Activated CD4-positive, CD25-positive, alpha-beta regulatory T cell treated with anti-CD3 and anti-CD28 coated beads, Interleukin-2, amount 50 U/mL, for 16 hours (primary cell): Measurements from ENCODE around the gene PAK5.

Experiments used
- DNase-seq: peaks from one replicate; pipeline ENCODE4 v3.0.0-alpha.2; 2020; ENCODE audit warnings: low read depth, low spot score

PAK5 gene

DNA sequence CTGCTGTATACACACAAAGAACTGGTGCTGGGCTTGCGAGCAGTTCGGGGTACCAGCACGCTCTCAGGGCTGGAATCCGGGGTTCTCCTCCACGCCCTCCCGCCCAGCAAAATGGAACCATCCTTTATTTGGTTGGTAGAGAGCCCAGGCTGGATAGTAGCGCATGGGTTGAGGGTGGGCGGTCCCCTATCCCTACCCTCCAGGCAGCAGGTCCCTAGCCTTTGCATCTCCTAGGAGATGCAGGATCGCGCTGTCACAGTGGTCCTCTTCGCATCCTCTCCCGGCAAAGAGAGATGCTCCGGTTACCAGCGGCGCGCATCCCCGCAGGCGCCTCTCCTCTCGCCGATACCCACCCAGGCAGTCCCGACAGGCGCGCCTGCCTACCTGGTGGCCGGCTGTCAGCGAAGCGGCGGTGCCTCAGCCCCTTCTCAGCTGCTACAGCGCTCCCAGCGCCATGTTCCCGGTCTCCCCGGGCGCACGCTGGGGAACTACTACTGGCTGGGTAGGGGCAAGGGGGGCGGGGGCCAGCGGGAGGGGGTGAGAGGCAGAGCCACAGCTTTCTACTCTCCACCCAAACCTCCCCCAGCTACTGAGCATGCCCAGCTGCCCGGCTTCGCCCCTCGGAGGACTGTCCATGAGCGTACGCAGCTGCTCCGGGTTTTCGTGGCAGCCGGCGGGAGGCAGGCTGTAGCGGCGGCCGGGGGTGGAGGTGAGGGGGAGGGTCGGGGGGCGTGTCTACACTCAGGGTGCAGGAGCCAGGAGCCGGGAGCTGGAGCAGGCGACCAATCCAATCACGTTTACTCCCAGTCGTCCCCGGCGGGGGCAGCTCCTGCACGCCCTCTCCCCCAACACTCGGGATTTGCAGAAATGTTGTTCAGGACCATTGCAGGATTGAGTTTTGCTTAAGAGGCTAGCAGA, at the start of gene PAK5:
Gene PAK5, minus strand, starts transcription at position 699 of the 918 bp plus-strand sequence. CDS start 194,748 bp downstream, outside the sequence.
- DNase-seq: no peak

DNA sequence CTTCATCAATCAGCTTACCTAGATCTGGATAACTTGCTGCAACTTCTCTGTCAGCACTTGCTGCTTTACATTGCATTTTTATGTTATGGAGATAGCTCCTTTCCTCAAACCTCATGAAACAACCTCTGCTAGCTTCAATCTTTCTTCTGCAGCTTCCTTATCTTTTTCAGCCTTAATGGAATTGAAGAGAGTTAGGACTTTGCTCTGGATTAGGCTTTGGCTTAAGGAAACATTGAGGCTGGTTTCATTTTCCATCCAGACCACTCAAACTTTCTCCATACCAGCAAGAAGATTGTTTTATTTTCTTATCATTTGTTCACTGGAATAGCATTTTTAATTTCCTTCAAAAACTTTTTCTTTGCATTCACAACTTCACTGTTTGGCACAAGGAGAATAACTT, 48.8 kb upstream of the PAK5 start:
- no peak for DNase-seq

DNA sequence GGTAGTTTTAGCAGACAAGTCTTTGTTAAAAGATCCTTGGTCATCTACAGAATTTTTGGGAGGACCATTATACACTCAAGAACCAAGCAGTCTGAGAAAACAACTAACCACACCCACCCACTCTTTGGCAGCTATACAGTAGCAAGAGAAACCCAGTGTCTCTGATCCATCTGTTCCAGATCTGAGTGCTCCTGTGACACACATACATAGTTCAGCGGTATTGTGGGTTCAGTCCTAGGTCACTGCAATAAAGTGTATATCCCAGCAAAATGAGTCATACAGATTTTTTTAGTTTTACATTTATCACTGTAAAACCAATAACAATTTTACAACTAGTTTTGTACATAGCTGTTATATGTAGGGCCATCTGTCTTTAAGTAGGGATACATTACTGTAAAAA, 47.4 kb upstream of the PAK5 start:
- no peak for DNase-seq

DNA sequence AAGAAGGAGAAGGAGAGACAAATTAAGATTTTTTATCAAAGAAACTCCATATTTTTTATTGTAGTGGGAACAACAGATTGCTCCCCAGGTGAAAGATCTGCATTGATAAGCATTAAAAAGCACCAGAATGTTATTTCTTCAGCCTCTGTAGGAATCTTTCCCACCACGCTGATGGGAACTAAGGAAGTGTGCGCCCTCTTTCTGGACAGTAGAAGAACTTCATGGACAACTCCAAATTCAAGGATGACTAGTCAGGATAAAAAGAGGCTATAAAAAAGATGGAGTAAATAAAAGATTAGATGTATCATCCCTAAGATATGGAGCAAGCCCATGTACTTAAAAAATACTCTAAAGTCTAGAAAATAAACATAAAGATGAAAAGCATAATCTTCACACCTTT, 45.8 kb upstream of the PAK5 start:
- DNase-seq: no peak

DNA sequence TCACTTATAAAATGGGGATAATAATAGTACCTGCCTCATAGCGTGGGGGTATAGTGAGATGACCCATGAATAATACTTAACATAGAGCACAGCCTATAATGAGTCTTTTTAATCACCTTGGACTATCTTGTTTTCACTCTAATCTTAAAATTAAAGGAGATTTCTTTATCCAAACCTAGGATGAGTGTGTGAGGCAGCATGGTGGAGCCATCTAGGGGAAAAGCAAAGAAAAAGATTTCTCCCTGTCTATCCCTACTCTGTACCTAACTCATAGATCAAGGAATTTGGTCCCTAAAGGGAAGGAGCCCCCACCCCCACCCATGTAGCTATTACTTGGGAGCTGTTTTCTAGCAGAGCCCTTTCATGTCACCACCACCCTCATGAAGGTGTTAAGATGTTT, 45.2 kb upstream of the PAK5 start:
- DNase-seq: no peak

DNA sequence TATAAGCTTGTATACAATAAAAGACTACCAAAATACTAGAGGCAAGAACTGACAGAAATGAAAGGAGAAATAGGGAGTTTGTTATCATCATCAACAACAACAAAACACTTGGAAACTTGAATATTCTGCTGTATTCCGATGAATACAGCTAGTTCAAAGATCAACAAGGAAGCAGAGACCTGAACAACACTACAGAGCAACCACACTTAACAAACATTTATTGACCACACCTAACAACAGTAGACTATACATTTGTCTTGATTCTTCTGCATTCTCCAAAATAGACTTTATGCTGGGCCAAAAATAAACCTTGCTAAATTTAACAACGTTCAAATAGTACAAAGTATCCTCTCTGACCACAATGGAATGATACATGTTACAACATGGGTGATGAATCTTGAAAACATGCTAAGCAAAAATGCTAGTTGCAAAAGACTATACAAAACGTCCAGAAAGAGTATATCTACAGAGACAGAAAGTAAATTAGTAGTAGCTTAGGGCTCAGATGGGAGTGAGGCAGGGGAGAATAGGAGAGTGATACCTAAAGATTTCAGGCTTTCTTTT, 39.1 kb upstream of the PAK5 start:
- no peak for DNase-seq

DNA sequence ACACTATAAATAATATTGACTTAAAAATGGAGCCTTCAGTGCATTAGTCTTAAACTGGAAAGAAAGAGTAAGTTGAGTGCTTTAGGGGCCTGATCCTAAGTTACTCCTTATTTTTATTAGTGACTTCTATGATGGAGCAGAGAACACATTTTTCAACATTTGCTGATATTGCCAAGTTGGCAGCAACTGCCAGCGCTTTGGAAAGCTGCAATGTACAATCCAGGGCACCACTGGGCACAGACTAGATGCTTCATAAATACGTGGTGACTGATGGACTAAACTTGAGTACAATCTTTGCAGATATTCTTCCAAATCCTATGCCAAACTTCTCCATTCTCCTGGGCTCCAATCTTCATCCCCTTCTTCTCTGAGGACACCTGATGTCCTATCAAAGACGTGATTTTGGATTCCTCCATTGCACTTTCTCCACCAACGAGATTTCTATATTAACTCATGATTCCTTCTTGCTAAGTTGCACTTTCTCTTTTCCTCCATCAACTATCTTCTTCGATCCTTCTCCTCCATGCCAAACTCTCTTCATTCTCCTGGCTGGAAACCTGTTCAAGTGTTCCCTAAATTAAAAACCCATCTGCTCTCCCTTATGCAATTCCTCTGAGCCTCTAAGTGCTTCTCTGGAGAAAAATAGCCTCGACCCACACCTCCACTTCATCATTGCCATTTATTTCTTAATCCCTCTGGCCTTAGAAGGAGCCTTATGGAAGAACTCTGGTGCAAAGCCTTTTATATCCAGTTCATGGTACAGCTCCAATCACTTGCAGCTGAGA, 28.5 kb upstream of the PAK5 start:
- no peak for DNase-seq

DNA sequence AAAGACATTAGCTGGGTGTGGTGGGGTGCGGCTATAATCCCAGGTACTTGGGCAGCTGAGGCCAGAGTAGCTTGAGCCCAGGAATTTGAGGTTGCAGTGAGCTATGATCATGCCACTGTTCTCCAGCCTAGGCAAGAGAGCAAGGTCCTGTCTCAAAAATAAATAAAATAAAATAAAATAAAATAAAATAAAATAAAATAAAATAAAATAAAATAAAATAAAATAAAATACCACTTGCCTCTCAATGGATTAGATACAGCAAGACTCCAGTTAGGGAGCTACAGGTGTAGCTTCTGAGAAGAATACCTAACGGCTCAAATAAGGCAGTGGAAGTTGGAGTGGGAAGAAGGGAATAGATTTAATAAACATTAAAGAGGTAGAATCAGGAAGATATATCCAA, 13.7 kb upstream of the PAK5 start:
- no peak for DNase-seq

DNA sequence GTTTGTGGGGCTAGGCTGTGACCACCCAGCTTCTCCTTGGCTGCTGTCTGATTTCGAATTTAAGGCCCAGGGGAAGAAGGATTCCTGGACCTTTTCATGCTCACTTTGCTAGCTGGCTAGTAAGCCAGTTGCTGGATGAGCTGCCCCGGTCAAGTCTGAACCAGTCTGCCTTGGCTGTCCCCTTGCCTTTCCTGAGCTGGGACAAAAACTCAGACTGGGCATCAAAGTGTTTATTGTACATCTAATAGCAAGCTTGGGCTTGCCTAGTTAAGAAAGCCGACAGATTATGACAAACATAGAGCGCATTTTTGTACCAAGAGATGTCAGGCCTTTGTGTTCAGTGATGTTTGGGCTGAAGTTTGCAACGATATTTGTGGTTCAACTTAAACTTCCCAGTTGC, 750 bp upstream of the PAK5 start:
- no peak for DNase-seq

DNA sequence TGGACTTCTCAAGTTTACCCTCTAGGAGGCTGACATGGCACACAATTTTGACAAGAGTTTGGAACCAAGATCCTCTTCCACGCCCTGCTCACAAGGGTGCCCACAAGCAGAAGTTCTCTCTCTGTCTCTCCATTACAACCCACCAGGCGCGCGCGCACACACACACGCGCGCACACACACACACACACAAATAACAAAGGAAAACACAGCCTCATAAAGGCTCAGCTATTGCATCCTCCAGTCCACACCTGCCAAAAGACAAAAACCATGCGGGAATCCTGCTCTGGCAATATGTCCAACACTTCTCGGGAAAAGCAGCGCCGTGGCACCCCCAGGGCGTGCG, 870 bp downstream of the PAK5 start:
- no peak for DNase-seq

DNA sequence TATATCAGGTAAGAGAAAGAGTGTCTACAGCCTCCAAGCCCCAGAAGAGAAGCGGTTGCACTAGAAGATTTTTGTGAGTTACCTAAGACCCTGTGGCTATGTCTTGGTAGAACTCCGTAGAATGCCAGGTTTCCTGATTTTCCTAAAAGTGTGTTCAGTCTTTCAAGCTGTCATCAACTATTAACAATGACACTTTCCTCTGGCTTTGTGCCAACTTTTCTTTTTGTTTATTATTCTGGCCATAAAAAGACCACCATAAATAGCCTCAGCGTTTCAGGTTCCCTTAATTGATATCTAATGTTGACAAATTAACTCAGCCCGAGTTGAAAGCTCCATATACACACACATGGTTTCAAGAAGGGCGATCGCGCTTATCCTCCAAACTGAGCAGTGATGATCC, 1.2 kb downstream of the PAK5 start:
- no peak for DNase-seq

DNA sequence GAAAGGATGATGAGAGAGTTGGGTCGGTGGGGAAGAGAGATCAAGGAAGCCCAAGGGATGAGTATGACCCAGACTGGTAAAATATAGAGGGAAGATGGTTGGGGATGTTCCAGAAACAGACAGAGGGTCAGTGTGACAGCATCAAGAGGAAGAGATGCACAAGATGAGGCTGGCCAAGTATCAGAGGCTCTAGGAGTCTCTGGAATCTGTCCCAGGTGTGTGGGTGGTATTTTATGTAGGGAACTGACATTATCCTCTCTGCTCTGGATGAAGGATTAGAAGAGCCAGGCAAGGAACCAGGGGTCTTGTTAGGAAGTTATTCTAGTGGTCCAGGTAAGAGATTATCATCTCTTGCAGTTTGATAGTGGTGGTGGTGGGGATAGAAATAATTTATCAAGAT, 3.6 kb downstream of the PAK5 start:
- DNase-seq: no peak

DNA sequence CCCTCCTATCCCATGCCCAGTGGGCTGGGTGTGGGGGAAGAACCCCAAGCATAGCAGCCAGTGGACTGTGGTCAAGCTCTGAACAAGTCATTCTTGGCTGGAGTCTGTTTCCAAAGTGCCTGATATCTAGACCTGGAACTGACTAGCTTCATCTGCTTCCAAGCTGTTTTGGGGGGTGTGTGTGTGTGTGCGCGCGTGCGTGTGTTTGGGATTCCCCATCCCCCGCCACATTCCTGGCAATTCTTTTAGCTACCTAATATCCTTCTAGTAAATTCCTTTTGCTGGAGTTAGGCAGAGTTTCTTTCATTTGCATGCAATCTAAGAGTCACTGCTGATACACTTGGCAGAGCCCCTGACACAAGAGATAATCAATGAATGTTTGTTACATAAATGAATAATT, 7.8 kb downstream of the PAK5 start:
- no peak for DNase-seq

DNA sequence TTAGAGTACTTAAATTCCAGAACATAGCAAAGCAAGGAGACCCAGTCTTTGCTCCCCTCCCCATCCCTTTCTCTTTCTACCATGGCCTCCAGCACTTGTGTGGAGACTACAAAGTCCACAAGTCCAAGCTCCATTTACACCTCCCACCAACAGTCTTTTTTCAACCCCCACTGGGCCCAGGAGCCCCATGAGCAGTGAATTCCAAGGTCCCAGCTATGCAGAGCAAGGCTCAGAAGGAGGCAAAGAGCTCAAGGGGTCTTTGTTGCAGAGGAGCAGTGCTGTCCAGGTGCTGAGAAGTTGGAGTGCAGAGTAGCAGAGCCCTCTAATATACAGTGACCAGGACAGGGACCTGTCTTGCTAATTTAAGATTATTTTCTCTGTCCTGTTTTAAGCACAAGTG, 9.0 kb downstream of the PAK5 start:
- DNase-seq: no peak

DNA sequence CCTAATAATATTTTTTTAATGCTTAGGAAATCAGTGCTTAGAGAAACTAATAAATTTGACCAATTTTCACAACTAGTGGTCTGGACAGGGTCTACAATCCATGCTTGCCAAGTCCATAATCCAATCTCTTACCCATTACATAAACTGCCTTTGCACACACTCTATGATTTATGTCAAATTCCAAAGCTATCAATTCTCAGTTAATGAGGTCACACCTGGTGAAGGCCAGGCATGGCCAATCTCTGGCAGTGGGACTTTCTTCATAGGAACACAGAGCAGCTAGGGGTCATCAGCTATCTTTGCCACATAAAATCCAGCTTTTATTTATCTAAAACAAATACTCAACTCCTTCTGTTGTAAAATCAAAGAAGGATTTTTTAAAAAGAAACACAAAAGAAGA, 21.2 kb downstream of the PAK5 start:
- DNase-seq: no peak

DNA sequence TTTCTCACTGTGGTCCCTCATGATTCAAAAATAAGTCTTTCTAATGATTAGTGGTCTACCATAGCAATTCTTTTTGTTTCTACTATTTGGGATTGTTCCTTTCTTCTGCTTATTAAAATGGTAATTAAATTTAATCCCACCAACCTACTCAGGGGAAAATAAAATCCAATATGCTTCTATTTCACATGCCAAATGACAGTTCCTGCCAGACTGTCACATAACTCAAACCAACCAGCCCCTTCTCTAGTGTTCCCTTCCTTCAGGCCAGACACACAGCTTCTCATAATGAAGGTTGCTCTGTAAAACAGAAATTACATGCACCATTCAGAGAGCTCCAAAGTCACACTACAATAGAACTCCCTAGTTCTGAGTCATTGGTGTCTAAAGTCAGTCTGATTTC, 23.2 kb downstream of the PAK5 start:
- no peak for DNase-seq

DNA sequence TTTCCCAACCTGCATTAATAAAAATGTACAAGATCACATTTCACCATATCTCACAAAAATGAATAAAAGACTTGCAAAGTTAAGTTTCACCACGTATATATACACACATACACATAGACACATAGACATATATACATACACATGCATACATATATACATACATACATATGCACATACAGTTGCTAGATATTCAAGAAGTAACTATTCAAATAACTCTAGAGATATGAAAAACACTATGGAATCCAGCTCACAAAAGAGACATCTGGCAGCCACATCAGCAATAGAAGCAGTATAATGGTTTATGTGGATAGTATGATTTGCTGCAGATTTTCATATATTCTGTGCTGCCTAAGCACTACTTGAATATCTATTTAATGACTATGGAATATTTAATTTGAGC, 28.1 kb downstream of the PAK5 start:
- no peak for DNase-seq

DNA sequence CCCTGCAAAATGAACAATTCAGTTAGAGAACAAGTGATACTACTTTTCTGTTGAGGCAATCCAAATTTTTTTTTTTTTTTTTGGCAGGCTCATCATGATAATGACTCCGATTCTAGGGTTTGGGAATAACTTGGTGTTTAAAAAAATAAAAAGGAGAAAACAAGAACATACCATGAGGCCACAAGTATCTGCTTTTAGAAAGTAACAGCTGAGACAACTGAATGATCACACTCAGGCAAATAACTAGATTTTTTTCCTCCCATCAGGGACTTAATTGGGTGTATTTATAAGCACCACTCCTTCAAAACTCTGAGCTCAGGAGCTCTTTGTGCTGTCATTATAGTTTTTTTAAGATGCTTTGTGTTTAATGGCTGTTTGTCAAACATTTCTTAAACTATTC, 29.6 kb downstream of the PAK5 start:
- DNase-seq: no peak

DNA sequence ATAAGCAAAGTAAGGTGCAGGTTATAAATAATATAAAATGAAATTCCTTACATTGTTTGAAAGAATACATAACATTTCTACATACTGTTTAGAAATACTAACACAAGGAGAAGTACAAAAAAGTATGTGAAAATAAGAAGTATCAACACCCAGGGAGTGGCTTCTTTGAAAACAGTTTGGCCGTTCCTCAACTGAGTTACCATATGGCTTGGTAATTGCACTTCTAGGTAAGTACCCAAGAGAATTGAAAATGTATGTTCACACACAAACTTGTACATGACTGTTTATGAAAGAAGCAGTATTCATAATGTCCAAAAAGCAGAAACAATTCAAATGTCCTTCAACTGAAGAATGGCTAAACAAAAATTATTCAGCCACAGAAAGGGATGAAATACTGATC, 30.7 kb downstream of the PAK5 start:
- no peak for DNase-seq

DNA sequence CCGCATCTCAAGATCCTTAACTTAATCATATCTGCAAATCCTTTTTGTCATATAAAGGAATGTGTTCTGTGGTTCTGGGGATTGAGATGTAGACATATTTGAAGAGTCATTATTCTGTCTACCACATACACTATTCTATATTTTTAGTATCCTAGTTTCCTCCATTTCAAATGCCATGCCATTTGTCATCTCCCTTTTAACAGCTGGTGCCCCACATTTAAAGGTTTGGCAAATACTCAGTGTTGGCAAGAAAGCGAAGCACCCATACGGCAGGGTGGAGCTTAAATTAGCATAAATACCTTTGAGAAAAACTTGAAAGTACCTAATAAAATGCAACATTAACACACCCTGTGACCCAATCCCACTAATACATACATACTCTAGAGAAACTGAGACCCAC, 31.7 kb downstream of the PAK5 start:
- no peak for DNase-seq

DNA sequence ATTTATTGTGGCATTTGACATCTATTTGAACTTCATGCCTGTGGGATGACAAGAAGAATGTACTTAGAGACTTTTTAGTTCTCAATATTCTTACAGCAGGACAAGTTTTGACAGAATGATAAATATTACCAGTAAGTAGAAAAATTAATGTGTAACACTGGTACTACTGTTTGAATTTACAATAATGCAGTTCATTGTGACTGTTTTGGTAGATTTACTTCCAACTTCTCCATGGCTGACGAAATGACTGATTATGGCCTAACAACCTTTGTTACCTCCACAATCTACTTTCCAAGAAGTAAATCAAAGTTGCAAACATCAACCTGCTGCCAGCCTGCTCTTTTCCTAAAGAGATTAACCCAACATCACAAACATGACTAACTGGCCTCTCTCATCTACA, 38.5 kb downstream of the PAK5 start:
- DNase-seq: no peak

DNA sequence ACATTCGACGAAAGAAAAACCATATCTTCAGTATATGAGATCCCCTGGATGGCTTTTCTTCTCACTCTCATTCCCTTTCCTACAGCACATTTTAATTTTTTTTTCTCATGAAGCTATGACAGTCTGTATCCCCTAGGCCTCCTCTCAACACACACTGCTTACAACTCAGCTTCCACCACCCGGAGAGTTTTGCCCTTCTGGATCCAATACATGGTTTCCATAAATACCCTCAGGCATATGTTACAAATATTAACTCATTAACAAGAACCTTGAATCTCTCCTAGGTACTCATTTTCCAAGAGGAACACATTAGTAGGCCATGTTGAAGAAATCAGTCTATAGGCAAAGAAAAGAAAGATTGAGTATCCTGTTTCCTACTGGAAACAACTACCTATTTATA, 44.0 kb downstream of the PAK5 start:
- no peak for DNase-seq

DNA sequence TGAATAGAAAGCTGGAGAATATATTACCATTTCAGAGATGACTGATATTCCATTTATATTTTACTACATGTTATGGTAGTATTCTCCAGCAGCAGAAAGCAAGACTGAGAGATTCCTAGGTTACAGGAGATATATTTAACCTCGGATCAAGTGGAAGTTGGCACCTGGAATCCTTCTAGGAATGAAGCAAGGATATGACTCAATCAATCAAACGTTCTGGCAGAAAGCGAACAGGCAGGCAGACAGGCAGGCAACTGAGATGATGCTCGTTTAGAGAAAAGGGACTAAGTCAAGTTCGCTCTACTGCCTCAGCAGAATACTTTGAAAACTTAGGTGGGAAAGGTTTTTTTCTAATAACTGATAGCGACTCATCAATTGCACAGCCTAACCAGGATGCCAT, 46.2 kb downstream of the PAK5 start:
- no peak for DNase-seq
